HEK293 (cell line): Measurements from ENCODE around the gene DUS3L.
A peak's percentile ranks its signal among the peaks of the same experiment; 100 is the strongest.

Source experiments
- BCL11A ChIP-seq: fragments of 450-650 bp; formaldehyde crosslinking; IDR thresholded peaks from 2 replicates; pipeline ENCODE4 v1.5.1; 2016; ENCODE audit warnings: low read depth, missing biosample characterization, missing genetic modification characterization
- GLIS1 ChIP-seq: fragments of 450-650 bp; formaldehyde crosslinking; IDR thresholded peaks from 2 replicates; pipeline ENCODE4 v1.5.1; 2016; ENCODE audit warnings: missing biosample characterization, missing genetic modification characterization
- IKZF3 ChIP-seq: fragments of 450-650 bp; IDR thresholded peaks from 2 replicates; pipeline ENCODE4 v1.5.0; 2018; ENCODE audit warnings: missing biosample characterization, mild to moderate bottlenecking, missing genetic modification characterization, moderate library complexity
- MYNN ChIP-seq: fragments of 450-650 bp; formaldehyde crosslinking; IDR thresholded peaks from 2 replicates; pipeline ENCODE4 v1.5.1; 2016; ENCODE audit warnings: missing biosample characterization, missing genetic modification characterization, borderline replicate concordance
- PATZ1 ChIP-seq: fragments of 450-650 bp; formaldehyde crosslinking; IDR thresholded peaks from 2 replicates; pipeline ENCODE4 v1.5.1; 2016; ENCODE audit warnings: missing biosample characterization, missing genetic modification characterization
- SCRT2 ChIP-seq: fragments of 450-650 bp; formaldehyde crosslinking; IDR thresholded peaks from 2 replicates; pipeline ENCODE4 v1.5.1; 2016; ENCODE audit warnings: missing biosample characterization, missing genetic modification characterization
- TRIM28 ChIP-seq: IDR thresholded peaks from 2 replicates; pipeline ENCODE4 v1.6.1; 2011; ENCODE audit warnings: low read length, control low read depth, borderline replicate concordance
- ZBTB11 ChIP-seq: fragments of 450-650 bp; formaldehyde crosslinking; conservative IDR thresholded peaks from 2 replicates; pipeline ENCODE4 v1.5.1; 2016; ENCODE audit warnings: low read depth, missing biosample characterization, missing genetic modification characterization
- ZBTB26 ChIP-seq: fragments of 450-650 bp; formaldehyde crosslinking; optimal IDR thresholded peaks from 2 replicates; pipeline ENCODE3; 2016; ENCODE audit warnings: missing biosample characterization, mild to moderate bottlenecking, missing genetic modification characterization
- ZBTB48 ChIP-seq: fragments of 450-650 bp; formaldehyde crosslinking; IDR thresholded peaks from 2 replicates; pipeline ENCODE4 v1.5.1; 2016; ENCODE audit warnings: missing biosample characterization, missing genetic modification characterization
- ZBTB6 ChIP-seq: fragments of 450-650 bp; formaldehyde crosslinking; IDR thresholded peaks from 2 replicates; pipeline ENCODE4 v1.5.1; 2017; ENCODE audit warnings: missing biosample characterization, missing genetic modification characterization
- ZEB2 ChIP-seq: fragments of 450-650 bp; formaldehyde crosslinking; IDR thresholded peaks from 2 replicates; pipeline ENCODE4 v1.5.1; 2016; ENCODE audit warnings: missing biosample characterization, missing genetic modification characterization
- ZFHX2 ChIP-seq: fragments of 450-650 bp; formaldehyde crosslinking; conservative IDR thresholded peaks from 2 replicates; pipeline ENCODE4 v1.5.1; 2016; ENCODE audit warnings: missing biosample characterization, missing genetic modification characterization
- ZFP69B ChIP-seq: fragments of 450-650 bp; formaldehyde crosslinking; IDR thresholded peaks from 2 replicates; pipeline ENCODE4 v1.5.1; 2016; ENCODE audit warnings: missing biosample characterization, missing genetic modification characterization
- ZIC2 ChIP-seq: fragments of 450-650 bp; formaldehyde crosslinking; IDR thresholded peaks from 2 replicates; pipeline ENCODE4 v1.5.1; 2016; ENCODE audit warnings: missing biosample characterization, missing genetic modification characterization
- ZNF10 ChIP-seq: fragments of 450-650 bp; formaldehyde crosslinking; IDR thresholded peaks from 2 replicates; pipeline ENCODE4 v1.5.1; 2017; ENCODE audit warnings: missing biosample characterization, missing genetic modification characterization
- ZNF114 ChIP-seq: fragments of 450-650 bp; formaldehyde crosslinking; IDR thresholded peaks from 2 replicates; pipeline ENCODE4 v1.5.0; 2017; ENCODE audit warnings: missing biosample characterization, missing genetic modification characterization
- ZNF121 ChIP-seq: fragments of 450-650 bp; formaldehyde crosslinking; IDR thresholded peaks from 2 replicates; pipeline ENCODE4 v1.5.1; 2016; ENCODE audit warnings: missing biosample characterization, missing genetic modification characterization
- ZNF140 ChIP-seq: fragments of 450-650 bp; formaldehyde crosslinking; IDR thresholded peaks from 2 replicates; pipeline ENCODE4 v1.5.1; 2016; ENCODE audit warnings: missing biosample characterization, missing genetic modification characterization
- ZNF214 ChIP-seq: fragments of 450-650 bp; formaldehyde crosslinking; IDR thresholded peaks from 2 replicates; pipeline ENCODE4 v1.5.1; 2017; ENCODE audit warnings: missing biosample characterization, mild to moderate bottlenecking, missing genetic modification characterization, borderline replicate concordance
- ZNF26 ChIP-seq: fragments of 450-650 bp; formaldehyde crosslinking; IDR thresholded peaks from 2 replicates; pipeline ENCODE4 v1.5.1; 2016; ENCODE audit warnings: missing biosample characterization, missing genetic modification characterization
- ZNF335 ChIP-seq: fragments of 450-650 bp; formaldehyde crosslinking; conservative IDR thresholded peaks from 2 replicates; pipeline ENCODE4 v1.5.1; 2016; ENCODE audit warnings: missing biosample characterization, missing genetic modification characterization
- ZNF341 ChIP-seq: fragments of 450-650 bp; formaldehyde crosslinking; IDR thresholded peaks from 2 replicates; pipeline ENCODE4; 2016; ENCODE audit warnings: low read depth, missing biosample characterization, missing genetic modification characterization
- ZNF404 ChIP-seq: fragments of 450-650 bp; formaldehyde crosslinking; IDR thresholded peaks from 2 replicates; pipeline ENCODE4 v1.5.1; 2017; ENCODE audit warnings: missing biosample characterization, missing genetic modification characterization
- ZNF48 ChIP-seq: fragments of 450-650 bp; formaldehyde crosslinking; IDR thresholded peaks from 2 replicates; pipeline ENCODE4 v1.5.1; 2016; ENCODE audit warnings: missing biosample characterization, missing genetic modification characterization
- ZNF521 ChIP-seq: fragments of 450-650 bp; formaldehyde crosslinking; IDR thresholded peaks from 2 replicates; pipeline ENCODE4 v1.5.1; 2017; ENCODE audit warnings: missing biosample characterization, mild to moderate bottlenecking, missing genetic modification characterization
- ZNF623 ChIP-seq: fragments of 450-650 bp; formaldehyde crosslinking; IDR thresholded peaks from 2 replicates; pipeline ENCODE4 v1.5.1; 2016; ENCODE audit warnings: missing biosample characterization, missing genetic modification characterization
- ZNF654 ChIP-seq: fragments of 450-650 bp; formaldehyde crosslinking; IDR thresholded peaks from 2 replicates; pipeline ENCODE4 v1.5.1; 2016; ENCODE audit warnings: low read depth, missing biosample characterization, missing genetic modification characterization
- ZNF677 ChIP-seq: fragments of 450-650 bp; IDR thresholded peaks from 2 replicates; pipeline ENCODE4 v1.5.0; 2018; ENCODE audit warnings: missing biosample characterization, mild to moderate bottlenecking, missing genetic modification characterization, moderate library complexity
- ZNF701 ChIP-seq: fragments of 450-650 bp; formaldehyde crosslinking; IDR thresholded peaks from 2 replicates; pipeline ENCODE4 v1.5.1; 2016; ENCODE audit warnings: missing biosample characterization, missing genetic modification characterization
- ZSCAN16 ChIP-seq: fragments of 450-650 bp; formaldehyde crosslinking; IDR thresholded peaks from 2 replicates; pipeline ENCODE4 v1.5.1; 2016; ENCODE audit warnings: missing biosample characterization, missing genetic modification characterization

DUS3L gene

GRCh38 chr19:5828661-5829566, 38.0 kb upstream of the DUS3L start (continued):
- TF ChIP-seq ZNF404 (no peak), ZNF214 (no peak), ZNF341 (0 out of 2 replicates have a peak, but pooled peaks have one; percentile 44), MYNN (tag by site-specific recombination) (no peak), ZIC2 (peak; percentile 98), PATZ1 (tag by site-specific recombination) (peak; percentile 88), TRIM28 (no peak), ZNF654 (tag by site-specific recombination) (no peak), GLIS1 (tag by site-specific recombination) (peak; percentile 99), ZSCAN16 (tag by site-specific recombination) (0 out of 2 replicates have a peak, but pooled peaks have one; percentile 65), ZBTB6 (tag by site-specific recombination) (no peak), ZNF140 (tag by site-specific recombination) (no peak), ZNF121 (tag by site-specific recombination) (no peak), ZNF26 (no peak), ZFP69B (tag by site-specific recombination) (peak; percentile 62), IKZF3 (tag by site-specific recombination) (peak; percentile 84), ZBTB11 (0 out of 2 replicates have a peak, but pooled peaks have one; percentile 2), ZFHX2 (tag by site-specific recombination) (peak; percentile 19; the same call in 1 of the 2 replicates), ZNF48 (tag by site-specific recombination) (no peak), ZBTB26 (tag by site-specific recombination) (peak; percentile 17), ZNF114 (no peak), BCL11A (0 out of 2 replicates have a peak, but pooled peaks have one; percentile 29), ZNF521 (tag by site-specific recombination) (no peak), SCRT2 (tag by site-specific recombination) (no peak), ZNF701 (tag by site-specific recombination) (no peak), ZNF677 (tag by site-specific recombination) (no peak), ZNF335 (tag by site-specific recombination) (peak; percentile 75), ZNF10 (tag by site-specific recombination) (peak; percentile 71), ZEB2 (peak; percentile 30), ZBTB48 (tag by site-specific recombination) (0 out of 2 replicates have a peak, but pooled peaks have one; percentile 7), ZNF623 (no peak)
